Endometrium (tissue), 2 donors: ENCODE measurements around the gene RPA3.

Experiments used
- FAIRE-seq: peaks from 2 replicates; lab custom pipeline; 2012; peaks lifted over from hg19 to GRCh38; lab: Jason Lieb, UNC
- donor health status: control.
- donor health status: control.

Gene RPA3

GRCh38 chr7:7653593-7654187 lies 64.7 kb downstream of the RPA3 start:
- FAIRE-seq: no peak

- FAIRE-seq: peak; percentile 93
These were observed 65.4 kb downstream of the RPA3 start for GRCh38 chr7:7652798-7653540.

GRCh38 chr7:7651479-7651878 lies 66.9 kb downstream of the RPA3 start:
- FAIRE-seq: no peak

GRCh38 chr7:7650682-7651206 lies 67.7 kb downstream of the RPA3 start:
- no peak for FAIRE-seq

GRCh38 chr7:7647495-7648036 lies 70.8 kb downstream of the RPA3 start:
- FAIRE-seq: no peak

- FAIRE-seq: no peak
These were observed 76.3 kb downstream of the RPA3 start for GRCh38 chr7:7642081-7642480.

GRCh38 chr7:7641129-7641663 lies 77.2 kb downstream of the RPA3 start:
- FAIRE-seq: no peak

- FAIRE-seq: peak; percentile 99
These were observed 77.9 kb downstream of the RPA3 start, which contains the start of gene UMAD1 for GRCh38 chr7:7640221-7641128. Gene UMAD1 (plus strand): TSS chr7:7640752. CDS start chr7:7673372, 32,620 bp downstream.

GRCh38 chr7:7639847-7640220 lies 78.6 kb downstream of the RPA3 start:
- no peak for FAIRE-seq

- FAIRE-seq: no peak
These were observed 79.0 kb downstream of the RPA3 start for GRCh38 chr7:7639421-7639820.

- no peak for FAIRE-seq
These were observed 87.6 kb downstream of the RPA3 start for GRCh38 chr7:7630626-7631329.

- FAIRE-seq: no peak
These were observed 89.9 kb downstream of the RPA3 start for GRCh38 chr7:7628476-7628875.

- no peak for FAIRE-seq
These were observed 97.7 kb downstream of the RPA3 start for GRCh38 chr7:7620644-7621210.

- FAIRE-seq: no peak
These were observed 98.2 kb downstream of the RPA3 start for GRCh38 chr7:7620236-7620635.

- FAIRE-seq: no peak
These were observed 100.0 kb downstream of the RPA3 start for GRCh38 chr7:7618410-7618809.

- no peak for FAIRE-seq
These were observed 100.9 kb downstream of the RPA3 start for GRCh38 chr7:7617550-7617949.

- no peak for FAIRE-seq
These were observed 104.2 kb downstream of the RPA3 start for GRCh38 chr7:7614018-7614741.

- peak; percentile 58 for FAIRE-seq
These were observed 105.2 kb downstream of the RPA3 start for GRCh38 chr7:7613210-7613609.

GRCh38 chr7:7612519-7612918 lies 105.9 kb downstream of the RPA3 start:
- FAIRE-seq: no peak

GRCh38 chr7:7609330-7609729 lies 109.1 kb downstream of the RPA3 start:
- FAIRE-seq: no peak
